Measurements from ENCODE around the gene ZDHHC17. TPM values are rescaled to one million over a fixed set of nuclear protein-coding genes. Genes with fewer than 3 reads are reported as not detected.

Gene ZDHHC17
- total and polyA plus RNA-seq, 4 donors, result 12.0 to 139 (median 21.8) TPM

GRCh38 chr12:76810671-76811419, 46.9 kb downstream of the ZDHHC17 start:
- no peak for TF ChIP-seq CTCF (IDR thresholded peaks at IDR 0.05; ENCODE audit: control extremely low read depth, extremely low read depth)
- peaks cover 8 to 29% (median 19%) of the 10 kb centered on the region in 4 donors for H3K36me3 ChIP-seq (ENCODE audit: control insufficient read depth in 4 of 4, insufficient read depth in 4 of 4, low read length in 4 of 4)
- ATAC-seq (ENCODE audit: insufficient read depth, low FRiP score), result no peak
- no peaks in the 10 kb centered on the region for H3K27me3 ChIP-seq (ENCODE audit: control insufficient read depth in 3 of 3, insufficient read depth in 3 of 3, low read length in 2 of 3)
- H3K27ac ChIP-seq (ENCODE audit: low read depth in 1 of 2, low read length in 1 of 2), result no peak overlapping the region
- H3K4me3 ChIP-seq, result no peak overlapping the region
- H3K4me1 ChIP-seq (ENCODE audit: control insufficient read depth in 5 of 5, insufficient read depth in 5 of 5, low read length in 5 of 5), result peaks cover 0 to 4% (median 0%) of the 10 kb centered on the region in 5 donors
- no peak overlapping the region for H3K9ac ChIP-seq (ENCODE audit: insufficient read depth in 1 of 2, low read length in 2 of 2)
- DNase-seq, result no peak
- no peaks in the 10 kb centered on the region for H3K9me3 ChIP-seq (ENCODE audit: control insufficient read depth in 4 of 4, insufficient read depth in 3 of 4, low read length in 3 of 4)
- 74 to 82% methylated on average over 6 of the region's 6 CpGs for WGBS, 2 donors

- DNase-seq (no peak), ATAC-seq (ENCODE audit: insufficient read depth, low FRiP score) (no peak)
- Histone ChIP-seq H3K4me1 (ENCODE audit: control insufficient read depth in 5 of 5, insufficient read depth in 5 of 5, low read length in 5 of 5) (peaks cover 0 to 4% (median 0%) of the 10 kb centered on the region in 5 donors), H3K27me3 (ENCODE audit: control insufficient read depth in 3 of 3, insufficient read depth in 3 of 3, low read length in 2 of 3) (no peaks in the 10 kb centered on the region), H3K4me3 (no peak overlapping the region), H3K27ac (ENCODE audit: low read depth in 1 of 2, low read length in 1 of 2) (no peak overlapping the region), H3K9me3 (ENCODE audit: control insufficient read depth in 4 of 4, insufficient read depth in 3 of 4, low read length in 3 of 4) (no peaks in the 10 kb centered on the region), H3K36me3 (ENCODE audit: control insufficient read depth in 4 of 4, insufficient read depth in 4 of 4, low read length in 4 of 4) (peaks cover 1 to 24% (median 12%) of the 10 kb centered on the region in 4 donors), H3K9ac (ENCODE audit: insufficient read depth in 1 of 2, low read length in 2 of 2) (no peak overlapping the region)
- WGBS, 2 donors, result 90 to 92% methylated on average over 1 of the region's 1 CpG
- TF ChIP-seq CTCF (IDR thresholded peaks at IDR 0.05; ENCODE audit: control extremely low read depth, extremely low read depth), result no peak
Observed at GRCh38 chr12:76811976-76812375, 48.1 kb downstream of the ZDHHC17 start.

- Histone ChIP-seq H3K4me1 (ENCODE audit: control insufficient read depth in 5 of 5, insufficient read depth in 5 of 5, low read length in 5 of 5) (peaks cover 0 to 4% (median 0%) of the 10 kb centered on the region in 5 donors), H3K9ac (ENCODE audit: insufficient read depth in 1 of 2, low read length in 2 of 2) (no peak overlapping the region), H3K27me3 (ENCODE audit: control insufficient read depth in 3 of 3, insufficient read depth in 3 of 3, low read length in 2 of 3) (no peaks in the 10 kb centered on the region), H3K27ac (ENCODE audit: low read depth in 1 of 2, low read length in 1 of 2) (no peak overlapping the region), H3K4me3 (no peak overlapping the region), H3K9me3 (ENCODE audit: control insufficient read depth in 4 of 4, insufficient read depth in 3 of 4, low read length in 3 of 4) (no peaks in the 10 kb centered on the region), H3K36me3 (ENCODE audit: control insufficient read depth in 4 of 4, insufficient read depth in 4 of 4, low read length in 4 of 4) (peaks cover 0 to 19% (median 8%) of the 10 kb centered on the region in 4 donors)
- no peak for DNase-seq
- no peak for ATAC-seq (ENCODE audit: insufficient read depth, low FRiP score)
- no peak for TF ChIP-seq CTCF (IDR thresholded peaks at IDR 0.05; ENCODE audit: control extremely low read depth, extremely low read depth)
Observed at GRCh38 chr12:76813265-76813664, 49.4 kb downstream of the ZDHHC17 start.

Measured in lung (tissue), 12 donors.